ENCODE data around the gene CAPZA3. TPM values are rescaled to one million over a fixed set of nuclear protein-coding genes. Genes with fewer than 3 reads are reported as not detected.
"Not testable (repeated sequence)": the region's sequence is repeated elsewhere in the genome, so short reads cannot be mapped to it uniquely, and the experiment has no call there.

The CAPZA3 gene
- total RNA-seq, 2 donors from 2014 or later: not detected

DNA sequence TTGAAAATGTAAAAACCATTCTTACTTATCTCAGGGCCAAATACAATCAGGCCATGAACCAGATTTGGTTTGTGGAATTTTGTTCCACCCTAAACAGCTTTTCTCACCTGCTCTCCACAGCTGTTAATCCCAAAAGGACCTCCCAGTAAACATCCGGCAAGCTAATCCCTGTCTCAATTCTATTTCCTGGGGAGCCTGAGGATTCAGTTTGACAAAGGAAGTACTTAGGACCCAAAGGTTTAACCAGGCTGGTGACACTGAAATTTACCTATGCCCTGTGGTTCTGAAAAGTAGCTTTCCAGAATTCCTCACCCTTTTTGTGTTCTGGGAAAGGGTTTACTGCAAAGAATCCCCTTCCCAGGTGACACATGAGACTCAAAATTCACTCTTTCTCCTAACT lies 15.0 kb downstream of the CAPZA3 start:
- no peaks in the 10 kb centered on the region for H3K27me3 ChIP-seq
- H3K36me3 ChIP-seq: no peaks in the 10 kb centered on the region
- H3K27ac ChIP-seq: no peak overlapping the region
- H3K4me1 ChIP-seq: no peaks in the 10 kb centered on the region
- no peak for DNase-seq
- intact Hi-C loops (cut with DNase I): no loop called here
- H3K9me3 ChIP-seq: no peaks in the 10 kb centered on the region
- no peak overlapping the region for H3K4me3 ChIP-seq
- H3K9ac ChIP-seq (ENCODE audit: low read depth in 2 of 2, low read length in 2 of 2): no peak overlapping the region
- no peak for TF ChIP-seq CTCF (IDR thresholded peaks at IDR 0.05)

GRCh38 chr12:18753481-18754123 lies 15.7 kb downstream of the CAPZA3 start:
- TF ChIP-seq CTCF (IDR thresholded peaks at IDR 0.05): no peak
- intact Hi-C loops (cut with DNase I): no loop called here
- Histone ChIP-seq H3K4me3 (no peak overlapping the region), H3K27ac (no peak overlapping the region), H3K27me3 (no peaks in the 10 kb centered on the region), H3K9ac (ENCODE audit: low read depth in 2 of 2, low read length in 2 of 2) (peak overlapping the region in 1 of 2 donors; percentile 12), H3K9me3 (no peaks in the 10 kb centered on the region), H3K4me1 (no peaks in the 10 kb centered on the region), H3K36me3 (no peaks in the 10 kb centered on the region)
- DNase-seq: no peak

GRCh38 chr12:18754124-18754707 lies 16.3 kb downstream of the CAPZA3 start:
- Histone ChIP-seq H3K4me3 (no peak overlapping the region), H3K27me3 (no peaks in the 10 kb centered on the region), H3K9ac (ENCODE audit: low read depth in 2 of 2, low read length in 2 of 2) (peak overlapping the region in 1 of 2 donors; percentile 12), H3K9me3 (no peaks in the 10 kb centered on the region), H3K36me3 (no peaks in the 10 kb centered on the region), H3K4me1 (no peaks in the 10 kb centered on the region), H3K27ac (no peak overlapping the region)
- intact Hi-C loops (cut with DNase I): no loop called here
- no peak for DNase-seq
- no peak for TF ChIP-seq CTCF (IDR thresholded peaks at IDR 0.05)

DNA sequence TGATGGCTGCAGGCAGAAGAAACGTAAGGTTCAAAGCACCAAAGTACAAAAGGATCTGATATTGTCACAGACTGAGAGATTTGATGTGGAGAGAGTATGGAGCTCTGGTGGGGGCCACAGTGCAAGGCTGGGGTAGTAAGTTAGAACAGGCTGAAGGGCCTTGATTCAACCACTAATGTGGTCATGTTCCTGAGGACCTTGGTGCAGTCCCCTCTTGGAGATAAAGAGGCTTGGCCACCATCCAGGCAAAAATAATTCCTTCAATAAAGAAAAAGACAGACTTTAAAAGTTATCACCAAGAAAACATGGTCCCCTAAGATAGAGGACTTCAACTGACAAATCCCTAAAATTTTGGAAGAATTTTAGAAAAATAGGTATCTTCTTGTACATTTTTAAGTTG lies 17.4 kb downstream of the CAPZA3 start:
- TF ChIP-seq CTCF (IDR thresholded peaks at IDR 0.05): no peak
- no peaks in the 10 kb centered on the region for H3K4me1 ChIP-seq
- intact Hi-C loops (cut with DNase I): no loop called here
- no peak for DNase-seq
- H3K4me3 ChIP-seq: no peak overlapping the region
- no peak overlapping the region for H3K9ac ChIP-seq (ENCODE audit: low read depth in 2 of 2, low read length in 2 of 2)
- H3K27me3 ChIP-seq: no peaks in the 10 kb centered on the region
- H3K9me3 ChIP-seq: no peaks in the 10 kb centered on the region
- no peaks in the 10 kb centered on the region for H3K36me3 ChIP-seq
- no peak overlapping the region for H3K27ac ChIP-seq

DNA sequence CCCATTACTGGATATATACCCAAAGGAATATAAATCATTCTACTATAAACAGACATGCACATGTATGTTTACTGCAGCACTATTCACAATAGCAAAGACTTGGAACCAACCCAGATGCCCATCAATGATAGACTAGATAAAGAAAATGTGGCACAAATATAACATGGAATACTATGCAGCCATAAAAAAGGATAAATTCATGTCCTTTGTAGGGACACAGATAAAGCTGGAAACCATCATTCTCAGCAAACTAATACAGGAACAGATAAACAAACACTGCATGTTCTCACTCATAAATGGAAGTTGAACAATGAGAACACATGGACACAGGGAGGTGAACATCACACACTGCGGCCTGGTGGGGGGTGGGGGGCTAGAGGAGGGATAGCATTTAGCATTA lies 28.6 kb downstream of the CAPZA3 start:
- H3K4me3 ChIP-seq; H3K4me1 ChIP-seq; H3K9me3 ChIP-seq; H3K27ac ChIP-seq; H3K27me3 ChIP-seq; intact Hi-C loops (cut with DNase I); DNase-seq; H3K36me3 ChIP-seq; H3K9ac ChIP-seq (ENCODE audit: low read depth in 2 of 2, low read length in 2 of 2): not testable (repeated sequence)

- H3K27ac ChIP-seq: no peak overlapping the region
- H3K36me3 ChIP-seq: no peaks in the 10 kb centered on the region
- intact Hi-C loops (cut with DNase I): no loop called here
- TF ChIP-seq CTCF (IDR thresholded peaks at IDR 0.05): no peak
- H3K4me1 ChIP-seq: no peaks in the 10 kb centered on the region
- no peak for DNase-seq
- no peaks in the 10 kb centered on the region for H3K27me3 ChIP-seq
- no peaks in the 10 kb centered on the region for H3K9me3 ChIP-seq
- no peak overlapping the region for H3K4me3 ChIP-seq
- H3K9ac ChIP-seq (ENCODE audit: low read depth in 2 of 2, low read length in 2 of 2): no peak overlapping the region
These were observed 44.9 kb downstream of the CAPZA3 start for GRCh38 chr12:18782827-18783226.

DNA sequence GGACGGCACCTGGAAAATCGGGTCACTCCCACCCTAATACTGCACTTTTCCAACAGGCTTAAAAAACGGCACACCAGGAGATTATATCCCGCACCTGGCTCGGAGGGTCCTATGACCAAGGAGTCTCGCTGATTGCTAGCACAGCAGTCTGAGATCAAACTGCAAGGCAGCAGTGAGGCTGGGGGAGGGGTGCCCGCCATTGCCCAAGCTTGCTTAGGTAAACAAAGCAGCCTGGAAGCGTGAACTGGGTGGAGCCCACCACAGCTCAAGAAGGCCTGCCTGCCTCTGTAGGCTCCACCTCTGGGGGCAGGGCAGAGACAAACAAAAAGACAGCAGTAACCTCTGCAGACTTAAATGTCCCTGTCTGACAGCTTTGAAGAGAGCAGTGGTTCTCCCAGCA lies 47.5 kb downstream of the CAPZA3 start:
- DNase-seq; H3K9ac ChIP-seq (ENCODE audit: low read depth in 2 of 2, low read length in 2 of 2); H3K27me3 ChIP-seq; H3K27ac ChIP-seq; H3K9me3 ChIP-seq; H3K4me1 ChIP-seq; H3K36me3 ChIP-seq; intact Hi-C loops (cut with DNase I); H3K4me3 ChIP-seq: not testable (repeated sequence)
